Glutamatergic neuron (in vitro differentiated cells): ENCODE measurements around the gene SH3PXD2A. TPM values are rescaled to one million over a fixed set of nuclear protein-coding genes. Genes with fewer than 3 reads are reported as not detected.
A peak's percentile ranks its signal among the peaks of the same experiment; 100 is the strongest.

Source experiments
- DNase-seq: peaks from one replicate; pipeline ENCODE4 v3.0.0; 2022
- H3K27ac Mint-ChIP-seq: one replicate; pipeline ENCODE4 v1.8.0; 2020; ENCODE audit warnings: mild to moderate bottlenecking, mixed read lengths, inconsistent platforms; ENCODE audit not compliant: unreplicated experiment
- H3K27me3 Mint-ChIP-seq: one replicate; pipeline ENCODE4 v1.8.0; 2020; ENCODE audit warnings: mild to moderate bottlenecking, moderate library complexity, mixed read lengths, inconsistent platforms; ENCODE audit not compliant: unreplicated experiment
- H3K36me3 Mint-ChIP-seq: one replicate; pipeline ENCODE4 v1.8.0; 2020; ENCODE audit warnings: mild to moderate bottlenecking, mixed read lengths, inconsistent platforms; ENCODE audit not compliant: unreplicated experiment
- H3K4me1 Mint-ChIP-seq: one replicate; pipeline ENCODE4 v1.8.0; 2020; ENCODE audit warnings: mild to moderate bottlenecking, low read depth, mixed read lengths, inconsistent platforms; ENCODE audit not compliant: unreplicated experiment
- H3K4me3 Mint-ChIP-seq: one replicate; pipeline ENCODE4 v1.8.0; 2020; ENCODE audit warnings: mild to moderate bottlenecking, mixed read lengths, inconsistent platforms; ENCODE audit not compliant: unreplicated experiment
- H3K9me3 Mint-ChIP-seq: one replicate; pipeline ENCODE4 v1.8.0; 2020; ENCODE audit warnings: mild to moderate bottlenecking, moderate library complexity, mixed read lengths, inconsistent platforms; ENCODE audit not compliant: unreplicated experiment
- total RNA-seq: library from RNA; stranded (reverse); fragmentation: NEBNext Ultra II Directional; extraction: Animal tissue kit (Norgen Biotek cat#: 25700); gene quantifications from one replicate; pipeline ENCODE4 v1.2.1, GENCODE V29; 2021; ENCODE audit not compliant: unreplicated experiment
- TF ChIP-seq, protein P1 (sequence below): fragments of 200-600 bp; sonication (generic); IDR thresholded peaks from one replicate; pipeline ENCODE4 v1.5.0; 2021; ENCODE audit not compliant: partially characterized antibody, unreplicated experiment

Gene SH3PXD2A
- total RNA-seq, 1 donor from 2014 or later, result 16.7 TPM

DNA sequence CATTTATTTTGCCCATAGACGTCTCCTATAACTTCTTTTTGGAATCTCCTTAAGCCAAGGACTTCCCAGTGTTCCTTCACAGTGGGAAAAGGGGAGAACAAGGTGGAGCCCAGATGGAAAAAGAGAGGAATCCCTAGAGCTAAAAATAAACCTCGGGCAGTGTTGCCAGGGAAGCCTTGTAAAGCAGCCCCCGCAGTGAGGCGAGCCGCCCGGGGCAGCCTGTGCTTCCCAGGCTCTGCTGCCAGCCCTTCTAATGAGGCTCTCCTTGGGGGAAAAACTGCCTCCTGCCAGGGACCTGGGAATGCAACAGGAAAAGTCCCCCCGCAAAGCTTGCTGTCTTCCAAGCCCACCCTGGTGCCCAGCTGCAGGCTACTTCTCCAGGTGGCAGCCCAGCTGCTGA is 71.7 kb downstream of the SH3PXD2A start:
- Mint-ChIP-seq H3K4me3 (no peak overlapping the region), H3K27me3 (peaks cover 8% of the 10 kb centered on the region), H3K9me3 (peaks cover 2% of the 10 kb centered on the region), H3K27ac (no peak overlapping the region), H3K36me3 (no peaks in the 10 kb centered on the region), H3K4me1 (peaks cover 4% of the 10 kb centered on the region)
- DNase-seq, result no peak
- TF ChIP-seq, protein P1, sequence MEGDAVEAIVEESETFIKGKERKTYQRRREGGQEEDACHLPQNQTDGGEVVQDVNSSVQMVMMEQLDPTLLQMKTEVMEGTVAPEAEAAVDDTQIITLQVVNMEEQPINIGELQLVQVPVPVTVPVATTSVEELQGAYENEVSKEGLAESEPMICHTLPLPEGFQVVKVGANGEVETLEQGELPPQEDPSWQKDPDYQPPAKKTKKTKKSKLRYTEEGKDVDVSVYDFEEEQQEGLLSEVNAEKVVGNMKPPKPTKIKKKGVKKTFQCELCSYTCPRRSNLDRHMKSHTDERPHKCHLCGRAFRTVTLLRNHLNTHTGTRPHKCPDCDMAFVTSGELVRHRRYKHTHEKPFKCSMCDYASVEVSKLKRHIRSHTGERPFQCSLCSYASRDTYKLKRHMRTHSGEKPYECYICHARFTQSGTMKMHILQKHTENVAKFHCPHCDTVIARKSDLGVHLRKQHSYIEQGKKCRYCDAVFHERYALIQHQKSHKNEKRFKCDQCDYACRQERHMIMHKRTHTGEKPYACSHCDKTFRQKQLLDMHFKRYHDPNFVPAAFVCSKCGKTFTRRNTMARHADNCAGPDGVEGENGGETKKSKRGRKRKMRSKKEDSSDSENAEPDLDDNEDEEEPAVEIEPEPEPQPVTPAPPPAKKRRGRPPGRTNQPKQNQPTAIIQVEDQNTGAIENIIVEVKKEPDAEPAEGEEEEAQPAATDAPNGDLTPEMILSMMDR, result no peak

DNA sequence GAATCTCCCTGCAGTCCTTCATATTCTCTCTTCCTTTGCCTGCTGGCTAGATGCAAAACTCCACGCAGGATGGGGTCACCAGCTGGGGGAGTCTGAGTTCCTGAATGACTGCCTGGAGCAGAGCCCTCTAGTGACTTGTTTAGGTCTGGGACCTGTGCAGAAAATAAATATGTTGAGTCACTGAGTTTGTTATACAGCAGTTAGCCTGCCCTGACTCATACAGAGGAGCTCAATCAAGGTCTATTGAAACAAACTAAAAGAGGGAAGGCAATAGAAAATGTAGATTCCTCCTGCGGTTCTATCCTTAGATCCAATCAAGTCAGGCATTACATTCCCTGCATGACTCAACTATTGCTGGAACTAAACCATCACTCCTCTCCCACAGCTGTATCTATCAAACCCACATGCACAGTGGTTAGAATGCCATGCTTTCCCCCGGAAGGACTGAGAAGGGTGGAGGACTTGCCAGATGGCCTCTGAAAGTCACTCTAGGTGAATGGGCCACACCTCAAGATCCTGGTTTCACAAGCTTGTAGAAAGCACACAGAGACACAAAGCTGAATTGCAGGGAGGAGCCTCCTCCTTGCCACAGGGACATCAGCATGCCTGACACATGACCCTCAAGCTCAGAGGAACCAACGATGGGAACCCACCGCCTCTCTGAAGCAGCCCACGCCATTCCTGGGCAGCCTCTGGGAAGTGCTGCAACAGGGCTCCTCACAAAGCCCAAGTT is 73.9 kb downstream of the SH3PXD2A start:
- TF ChIP-seq, protein P1, result no peak
- Mint-ChIP-seq H3K9me3 (peaks cover 4% of the 10 kb centered on the region), H3K27ac (no peak overlapping the region), H3K4me3 (no peak overlapping the region), H3K4me1 (peaks cover 4% of the 10 kb centered on the region), H3K36me3 (no peaks in the 10 kb centered on the region), H3K27me3 (peaks cover 8% of the 10 kb centered on the region)
- DNase-seq, result no peak

DNA sequence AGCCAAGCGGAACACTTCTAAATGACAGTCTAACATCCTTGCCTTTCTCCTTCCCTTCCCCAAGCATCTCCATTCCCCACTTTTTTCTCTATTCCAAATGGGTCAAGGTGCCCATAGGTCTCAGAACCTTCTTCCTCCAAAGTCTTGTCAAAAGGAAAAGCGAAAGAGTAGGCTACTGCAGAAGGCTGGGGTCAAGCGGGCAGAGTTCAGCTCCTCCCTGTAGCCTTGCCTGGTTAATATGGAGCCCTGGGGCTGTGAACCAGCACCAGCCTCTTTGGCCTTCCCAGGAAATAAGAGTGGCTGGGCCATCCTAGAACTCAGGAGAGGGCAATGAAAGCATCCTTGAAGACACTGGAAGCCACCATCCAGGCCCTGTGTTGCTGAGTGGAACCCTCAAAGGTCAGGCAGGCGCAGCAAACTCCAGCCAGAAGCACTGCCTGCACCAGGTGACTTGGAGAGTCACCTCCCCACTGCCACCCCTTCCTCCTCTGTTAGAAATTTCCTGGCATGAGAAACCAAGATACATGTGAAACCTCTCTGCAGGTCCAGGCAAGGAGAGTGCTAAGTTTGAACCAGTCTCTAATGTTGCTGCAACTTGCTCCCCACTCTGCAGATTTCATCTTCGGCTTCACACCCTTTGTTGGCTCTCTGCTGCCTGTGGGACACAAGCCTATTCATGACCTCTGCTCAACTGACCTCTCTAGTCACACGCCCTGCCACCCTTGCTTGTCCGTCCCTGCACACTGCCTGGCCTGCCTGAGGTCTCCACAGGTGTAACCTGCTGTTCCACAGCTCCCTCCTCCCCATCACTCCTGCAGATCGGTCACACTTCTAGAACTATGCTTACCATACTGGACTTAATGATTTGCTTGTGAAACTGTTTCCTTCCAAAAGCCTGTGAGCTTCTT is 74.9 kb downstream of the SH3PXD2A start:
- no peak for DNase-seq
- Mint-ChIP-seq H3K27ac (peak overlapping the region; percentile 19), H3K4me1 (peaks cover 2% of the 10 kb centered on the region), H3K4me3 (no peak overlapping the region), H3K9me3 (peaks cover 5% of the 10 kb centered on the region), H3K27me3 (peaks cover 11% of the 10 kb centered on the region), H3K36me3 (no peaks in the 10 kb centered on the region)
- TF ChIP-seq, protein P1, result no peak

DNA sequence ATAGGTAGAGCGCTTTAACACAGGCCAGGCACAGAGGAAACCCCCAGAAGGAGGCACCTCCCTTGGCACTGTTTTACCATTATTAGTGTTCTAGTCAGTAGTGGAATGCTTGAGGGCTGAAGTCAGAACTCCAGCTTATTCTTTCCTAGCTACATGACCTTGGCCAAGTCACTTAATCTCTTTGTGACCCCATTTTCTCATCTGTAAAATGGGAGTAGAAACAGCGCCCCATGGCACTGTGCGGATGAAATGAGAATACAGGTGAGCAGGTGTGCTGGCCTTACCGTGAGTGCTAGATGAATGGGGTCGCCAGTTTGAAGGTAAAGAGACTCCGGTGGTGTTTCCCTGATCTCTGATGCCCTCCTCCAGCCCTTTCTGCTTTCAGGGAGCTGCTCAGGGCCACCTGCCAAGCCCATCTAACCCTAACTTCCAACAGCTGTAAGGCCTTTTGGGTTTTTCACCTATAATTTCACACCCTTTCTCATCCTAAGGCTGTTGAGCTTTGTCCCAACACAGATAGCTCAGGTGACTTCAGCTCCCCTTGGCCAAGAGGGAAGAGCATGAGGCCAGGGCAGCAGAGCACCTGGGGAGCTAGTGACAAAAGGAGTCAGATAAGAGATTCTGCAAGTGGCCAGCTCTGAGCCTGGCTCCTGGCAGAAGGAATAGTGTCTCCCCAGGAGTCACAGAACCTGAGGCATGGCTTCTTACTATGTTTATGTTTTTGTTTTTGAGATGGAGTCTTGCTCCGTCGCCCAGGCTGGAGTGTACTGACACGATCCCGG is 76.8 kb downstream of the SH3PXD2A start:
- Mint-ChIP-seq H3K36me3 (no peaks in the 10 kb centered on the region), H3K27me3 (peaks cover 9% of the 10 kb centered on the region), H3K4me3 (no peak overlapping the region), H3K4me1 (peaks cover 8% of the 10 kb centered on the region), H3K9me3 (peaks cover 5% of the 10 kb centered on the region), H3K27ac (no peak overlapping the region)
- no peak for DNase-seq
- TF ChIP-seq, protein P1, result no peak
